GM18868 (cell line): ENCODE measurements around the gene GAB2.
"Not testable (repeated sequence)": the region's sequence is repeated elsewhere in the genome, so short reads cannot be mapped to it uniquely, and the experiment has no call there.

Source experiments
- ATAC-seq: cut with Tn5 transposase; IDR thresholded peaks from one replicate; pipeline ENCODE4 v1.9.1; 2021; ENCODE audit warnings: mild to moderate bottlenecking, moderate library complexity; ENCODE audit not compliant: unreplicated experiment

GAB2 gene

DNA sequence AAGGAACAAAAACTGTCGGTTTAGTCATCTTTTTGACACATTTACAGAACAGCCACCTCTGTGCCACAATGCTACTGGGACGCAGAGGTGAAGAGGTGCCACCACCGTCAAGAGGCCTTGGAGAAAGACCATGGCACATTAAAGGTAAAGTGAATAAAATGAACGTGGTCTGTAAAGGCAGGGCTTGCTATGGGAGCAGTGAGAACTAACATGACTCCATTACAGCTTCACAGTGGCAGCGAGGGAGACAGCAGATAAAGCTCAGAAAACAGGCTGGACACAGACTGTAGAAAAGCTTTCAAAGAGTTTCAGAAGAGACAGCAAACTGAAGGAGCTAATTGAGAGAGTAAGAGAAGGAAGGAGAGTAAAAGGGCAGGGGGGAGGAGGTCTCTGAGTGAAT lies 102.9 kb downstream of the GAB2 start:
- no peak for ATAC-seq

DNA sequence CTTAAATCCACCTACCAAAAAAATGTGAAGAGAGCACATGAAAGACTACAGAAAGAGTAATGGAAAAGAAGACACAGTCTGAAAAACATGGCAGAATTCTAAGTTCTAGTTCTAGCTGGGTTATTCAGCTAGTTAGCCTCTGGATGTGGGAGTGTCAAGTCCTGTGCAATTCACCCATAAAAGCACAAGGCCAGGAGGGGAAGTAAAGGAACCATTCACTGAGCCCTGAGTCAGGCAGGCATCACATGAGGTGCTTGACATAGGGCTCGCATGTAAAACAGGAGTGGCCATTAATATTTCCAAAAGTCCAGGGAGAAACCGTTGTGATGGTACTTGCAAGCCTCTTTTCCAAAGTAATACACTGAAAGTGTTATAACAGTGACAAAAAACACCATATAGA lies 103.7 kb downstream of the GAB2 start:
- ATAC-seq, result no peak

DNA sequence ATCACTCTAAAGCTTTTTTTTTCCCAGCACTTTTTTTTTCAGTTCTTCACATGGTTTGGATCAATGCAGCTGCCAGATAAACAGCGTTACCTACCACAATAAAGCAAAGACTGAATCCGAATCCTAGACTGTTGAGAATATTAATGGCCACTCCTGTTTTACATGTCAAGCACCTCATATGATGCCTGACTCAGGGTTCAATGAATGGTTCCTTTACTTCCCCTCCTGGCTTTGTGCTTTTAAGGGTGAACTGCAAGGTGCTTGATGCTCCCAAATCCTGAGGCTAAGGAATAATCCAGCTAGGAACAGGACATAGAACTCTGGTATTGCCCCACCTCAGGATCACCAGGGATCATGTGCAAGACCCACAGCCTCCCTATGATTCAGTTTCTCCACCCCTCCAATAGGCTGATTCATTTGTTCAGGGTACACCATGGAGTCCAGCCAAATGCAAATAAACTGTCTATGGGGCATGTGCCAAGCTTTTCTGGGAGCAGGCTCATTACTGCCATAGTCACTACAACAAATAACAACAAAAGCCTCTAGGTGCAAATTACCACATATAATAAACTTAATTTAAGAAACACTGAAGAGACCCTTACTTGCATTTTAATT lies 104.3 kb downstream of the GAB2 start:
- no peak for ATAC-seq

DNA sequence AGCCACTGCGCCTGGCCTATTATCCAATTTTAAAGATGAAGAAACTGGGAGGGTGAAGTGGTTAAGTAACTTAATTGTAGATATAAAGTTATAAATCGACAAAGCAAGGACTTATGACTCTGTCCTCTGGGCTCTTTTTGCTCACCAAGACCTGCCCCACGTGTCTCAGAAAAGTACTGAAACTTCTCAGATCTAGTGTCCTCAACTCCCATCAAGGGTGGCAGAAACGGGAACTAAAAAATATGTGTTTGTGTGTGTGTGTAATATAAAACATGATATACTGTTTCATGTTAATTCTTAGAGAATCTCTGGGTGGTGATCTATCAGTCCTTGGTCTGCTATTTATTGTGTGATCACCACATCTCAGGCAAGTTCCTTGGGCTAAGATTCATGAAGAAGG lies 104.9 kb downstream of the GAB2 start:
- peak; percentile 44 for ATAC-seq

DNA sequence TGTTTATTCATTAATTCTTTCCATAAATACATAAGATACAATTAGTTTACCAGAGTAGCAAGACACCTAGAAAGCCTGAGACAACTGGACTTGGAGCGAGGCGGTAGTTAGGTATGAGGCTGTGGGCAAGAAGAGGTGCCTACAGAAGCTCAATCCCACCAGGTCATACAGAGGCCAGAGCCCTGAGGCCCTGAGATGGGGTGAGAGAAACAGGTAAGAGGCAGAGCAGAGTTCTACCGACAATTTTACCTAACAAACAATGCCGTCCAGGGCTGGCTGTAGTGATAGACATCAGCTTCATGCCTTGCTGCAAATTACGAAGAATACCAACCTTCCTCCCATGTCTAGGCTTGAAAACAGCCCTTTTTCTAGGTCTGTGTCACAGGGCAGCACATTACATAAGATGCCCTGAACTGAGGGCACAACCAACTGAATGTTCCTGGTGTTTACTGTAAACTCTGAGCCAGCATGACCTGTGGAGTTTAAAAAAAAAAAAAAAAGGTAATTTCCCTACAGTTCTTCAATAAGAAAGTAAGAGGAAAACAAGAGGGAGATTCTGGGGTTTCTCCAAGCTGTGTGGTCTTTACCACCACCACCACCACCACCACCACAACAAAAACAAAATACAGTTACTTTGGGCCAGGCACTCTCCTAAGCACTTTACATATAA lies 105.8 kb downstream of the GAB2 start:
- ATAC-seq, result no peak

DNA sequence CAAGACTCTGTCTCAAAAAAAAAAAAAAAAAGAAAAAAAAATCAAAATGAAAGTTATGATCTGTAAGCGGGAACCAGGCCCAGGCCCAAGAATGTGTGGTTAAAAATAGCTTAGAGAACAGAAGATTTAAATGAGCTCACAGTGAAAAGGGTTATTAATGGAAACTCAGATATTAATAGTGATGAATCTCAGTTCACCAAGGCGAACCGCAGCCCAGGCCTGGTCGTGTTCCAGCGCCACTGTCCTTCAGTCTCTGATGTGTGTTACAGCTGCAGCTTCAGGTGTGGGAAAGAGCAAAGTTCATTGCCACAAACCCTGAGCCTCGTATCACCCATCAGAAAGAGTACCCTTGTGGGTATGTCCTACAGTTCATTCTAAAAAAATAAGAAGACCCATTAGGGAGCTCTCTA lies 107.1 kb downstream of the GAB2 start:
- peak; percentile 79 for ATAC-seq

DNA sequence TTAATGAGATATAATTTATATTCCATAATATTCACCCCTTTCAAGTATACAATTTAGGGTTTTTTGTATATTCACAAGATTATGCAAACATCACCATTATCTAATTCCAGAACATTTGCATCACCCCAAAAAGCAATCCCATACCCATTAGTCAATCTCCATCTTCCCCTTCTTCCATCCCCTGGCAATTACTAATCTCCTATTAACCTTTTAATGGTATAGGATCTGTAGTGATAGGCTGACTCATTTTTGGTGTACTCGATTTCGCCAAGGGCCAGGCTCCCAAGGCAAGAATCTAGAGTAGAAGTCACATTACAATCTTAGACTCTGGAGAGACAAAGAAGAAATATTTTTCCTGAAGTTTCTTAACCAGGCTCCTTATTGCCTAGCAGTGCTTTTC lies 113.4 kb downstream of the GAB2 start:
- no peak for ATAC-seq

DNA sequence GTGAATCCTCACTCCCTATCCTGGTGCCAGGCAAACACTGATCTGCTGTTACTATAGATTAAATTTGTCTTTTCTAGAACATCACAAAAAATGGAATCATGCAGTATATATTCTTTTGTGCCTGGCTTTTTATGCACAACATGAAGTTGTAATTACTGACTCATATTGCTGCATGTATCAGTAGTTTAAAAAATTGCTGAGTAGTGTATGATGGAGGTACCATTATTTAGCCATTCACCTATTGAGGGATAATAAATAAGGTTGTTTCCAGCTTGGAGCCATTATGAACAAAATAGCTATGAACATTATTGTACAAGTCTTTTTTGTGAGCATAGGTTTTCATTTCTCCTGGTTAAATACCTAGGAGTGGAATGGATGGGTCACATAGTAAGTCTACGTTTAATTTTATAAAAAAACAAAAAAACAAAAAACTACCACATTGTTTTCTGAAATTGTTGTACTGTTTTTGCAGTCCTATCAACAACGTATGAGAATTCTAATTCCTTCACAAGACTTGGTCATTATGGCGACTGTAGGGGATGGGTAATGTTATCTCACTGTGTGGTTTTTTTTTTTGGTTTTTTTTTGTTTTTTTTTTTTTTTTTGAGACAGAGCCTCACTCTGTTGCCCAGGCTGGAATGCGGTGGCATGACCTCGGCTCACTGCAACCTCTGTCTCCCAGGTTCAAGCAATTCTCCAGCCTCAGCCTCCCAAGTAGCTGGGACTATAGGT lies 117.3 kb downstream of the GAB2 start:
- no peak for ATAC-seq

DNA sequence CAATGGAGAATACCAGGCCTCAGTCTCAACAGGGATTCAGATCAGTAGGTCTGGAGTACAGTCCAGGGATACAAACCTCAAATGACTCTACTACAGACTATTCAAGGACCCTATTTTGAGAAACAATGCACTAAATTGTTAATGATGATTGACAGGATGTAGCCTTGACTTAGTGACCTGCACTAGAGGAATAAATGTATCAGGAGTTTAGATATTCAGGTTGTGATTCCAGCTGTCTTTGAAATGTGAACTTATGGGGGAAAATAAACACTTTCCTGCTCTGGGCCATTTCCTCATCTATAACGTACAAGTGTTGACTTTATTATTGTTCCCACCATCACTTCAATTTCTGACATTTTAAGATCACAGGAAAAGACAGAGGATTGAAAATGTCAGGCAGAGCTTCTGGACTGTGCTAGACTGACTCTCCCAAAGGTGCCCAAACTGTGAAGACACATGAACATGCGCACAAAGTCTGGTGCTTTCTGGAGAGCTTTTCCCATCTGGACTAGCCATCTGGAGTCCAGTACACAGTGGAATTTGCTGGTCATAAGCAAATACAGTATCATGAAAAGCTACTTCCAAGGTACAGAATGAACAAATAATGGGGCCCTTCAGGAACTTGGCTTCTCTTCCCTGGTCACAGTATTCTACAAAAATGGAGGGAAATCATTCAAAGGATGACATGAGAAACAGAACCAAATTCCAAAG lies 118.5 kb downstream of the GAB2 start:
- no peak for ATAC-seq

DNA sequence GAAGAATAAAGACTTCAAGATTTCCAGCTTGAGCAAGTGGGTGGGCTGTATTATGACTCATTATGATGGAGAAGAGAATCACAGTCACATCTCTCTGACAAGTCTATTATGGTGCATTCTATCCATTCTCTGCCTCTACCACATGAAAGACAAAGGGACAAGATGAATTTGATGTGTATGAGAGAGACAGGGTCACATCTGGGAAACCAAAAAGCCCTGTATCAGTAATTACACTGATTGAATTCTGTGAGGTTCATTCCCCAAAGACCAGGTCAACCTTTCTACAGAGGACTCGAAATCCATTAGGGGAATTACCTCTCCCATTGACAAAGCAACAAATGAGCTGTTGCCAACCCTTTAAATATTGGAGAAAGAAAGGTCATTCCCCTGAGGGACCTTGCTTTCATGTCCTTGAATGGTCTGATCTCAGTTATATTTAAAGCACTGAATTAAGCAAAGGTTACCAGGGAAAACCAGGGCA lies 119.3 kb downstream of the GAB2 start:
- no peak for ATAC-seq

DNA sequence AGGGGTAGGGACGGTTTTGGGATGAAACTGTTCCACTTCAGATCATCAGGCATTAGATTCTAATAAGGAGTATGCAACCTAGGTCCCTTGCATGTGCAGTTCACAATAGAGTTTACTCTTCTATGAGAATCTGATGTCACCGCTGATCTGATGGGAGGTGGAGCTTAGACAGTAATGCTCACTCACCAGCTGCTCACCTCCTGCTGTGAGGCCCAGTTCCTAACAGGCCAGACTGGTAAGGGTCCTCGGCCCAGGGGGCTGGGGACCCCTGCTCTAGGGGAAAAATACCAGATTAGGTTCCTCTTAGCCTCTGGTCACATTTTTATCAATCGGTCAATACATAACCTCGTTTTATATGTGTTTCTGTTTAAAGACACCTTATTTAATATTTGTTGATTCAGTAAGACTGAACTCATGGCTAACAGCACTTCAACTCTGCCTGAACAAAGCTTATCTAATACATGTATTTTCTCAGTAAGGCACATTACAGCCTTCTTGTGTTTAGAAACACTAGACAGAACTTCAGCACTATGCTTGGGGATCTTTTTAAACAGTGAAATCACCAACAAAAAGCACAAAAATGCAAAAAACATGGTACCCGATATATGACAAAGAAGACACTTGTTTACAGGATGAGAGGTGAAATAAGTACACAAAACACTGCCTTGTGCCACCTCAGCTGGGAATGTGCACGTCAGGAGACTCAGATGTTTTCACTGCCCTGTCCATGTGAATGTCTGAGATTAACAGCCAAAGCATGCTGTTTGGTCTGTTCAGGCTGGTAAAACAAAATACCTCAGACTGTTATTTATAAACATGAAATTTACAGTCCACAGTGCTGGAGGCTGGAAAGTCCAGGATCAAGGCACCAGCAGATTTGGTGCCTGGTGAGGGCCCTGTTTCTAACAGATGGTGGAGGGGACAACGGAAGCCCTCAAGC lies 121.4 kb downstream of the GAB2 start:
- ATAC-seq, result no peak

DNA sequence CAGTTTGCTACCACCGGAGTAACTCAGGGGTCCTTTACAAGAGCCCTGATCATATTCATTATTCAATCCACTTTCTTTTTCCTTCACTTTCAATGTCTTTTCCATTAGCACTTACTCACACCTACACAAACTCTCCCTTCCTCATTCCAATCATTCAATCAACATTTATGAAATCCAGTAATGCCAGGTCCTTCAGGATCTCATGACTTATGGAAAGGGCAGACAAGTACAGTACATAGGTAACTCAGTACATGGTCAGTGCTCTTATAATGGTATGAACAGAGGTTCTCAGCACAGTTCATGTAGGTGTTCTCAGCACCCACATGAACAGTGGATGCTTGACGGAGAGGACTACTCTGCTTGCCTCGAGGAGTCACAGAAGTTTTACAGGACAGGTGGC lies 122.3 kb downstream of the GAB2 start:
- ATAC-seq, result no peak

DNA sequence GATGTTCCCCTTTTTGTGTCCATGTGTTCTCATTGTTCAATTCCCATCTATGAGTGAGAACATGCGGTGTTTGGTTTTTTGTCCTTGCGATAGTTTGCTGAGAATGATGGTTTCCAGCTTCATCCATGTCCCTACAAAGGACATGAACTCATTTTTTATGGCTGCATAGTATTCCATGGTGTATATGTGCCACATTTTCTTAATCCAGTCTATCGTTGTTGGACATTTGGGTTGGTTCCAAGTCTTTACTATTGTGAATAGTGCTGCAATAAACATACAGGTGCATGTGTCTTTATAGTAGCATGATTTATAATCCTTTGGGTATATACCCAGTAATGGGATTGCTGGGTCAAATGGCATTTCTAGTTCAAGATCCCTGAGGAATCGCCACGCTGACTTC lies 123.5 kb downstream of the GAB2 start:
- ATAC-seq, result not testable (repeated sequence)

DNA sequence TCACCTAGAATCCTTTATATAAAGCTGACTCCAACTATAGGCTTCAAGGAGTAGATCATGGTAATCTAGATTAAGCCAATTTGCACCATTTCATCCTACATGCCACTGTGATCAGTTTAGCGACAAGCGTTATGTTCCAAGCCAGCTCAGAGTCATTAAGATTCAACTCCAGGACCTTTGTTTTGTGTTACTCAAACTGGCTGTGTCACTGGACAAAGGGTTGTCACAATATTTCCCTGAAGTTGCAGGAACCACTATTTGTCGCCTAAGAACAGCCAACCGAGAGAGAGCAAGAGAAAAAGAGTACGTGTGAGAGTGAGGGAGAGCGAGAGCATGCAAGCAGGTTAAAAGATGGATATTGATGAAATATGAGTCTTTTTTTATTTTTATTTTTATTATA lies 124.1 kb downstream of the GAB2 start:
- no peak for ATAC-seq

DNA sequence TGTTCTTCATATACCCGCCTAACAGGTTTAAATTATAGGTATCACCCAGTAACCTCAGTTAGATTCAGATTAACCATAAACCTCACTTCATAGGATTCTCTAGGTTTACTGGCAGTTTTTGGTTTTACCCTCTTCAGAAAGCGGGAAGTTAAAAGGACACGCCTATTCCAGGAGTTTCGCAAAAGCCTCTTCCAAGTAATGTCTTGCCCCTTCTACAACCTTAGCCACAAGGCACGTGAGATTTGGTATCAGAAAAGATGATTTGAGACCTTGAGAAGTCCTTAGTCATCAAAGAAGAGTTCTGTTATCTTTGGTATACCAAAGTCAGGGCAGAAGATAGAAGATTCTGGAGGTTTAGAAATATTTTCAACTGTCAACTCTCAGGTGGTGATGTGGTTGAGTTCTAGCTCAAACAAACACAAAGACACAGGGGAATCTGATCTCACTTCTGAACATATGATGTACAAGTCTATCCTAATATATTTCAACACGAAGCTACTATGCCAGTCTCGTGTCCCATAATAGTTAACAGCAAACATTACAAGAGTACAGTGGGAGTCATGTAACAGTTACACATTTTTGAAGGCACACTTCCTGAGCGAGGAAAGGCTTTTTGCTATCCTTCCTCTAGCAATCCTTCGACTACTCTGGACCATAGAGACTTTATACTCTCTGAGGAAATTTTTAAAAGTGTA lies 125.4 kb downstream of the GAB2 start:
- no peak for ATAC-seq

DNA sequence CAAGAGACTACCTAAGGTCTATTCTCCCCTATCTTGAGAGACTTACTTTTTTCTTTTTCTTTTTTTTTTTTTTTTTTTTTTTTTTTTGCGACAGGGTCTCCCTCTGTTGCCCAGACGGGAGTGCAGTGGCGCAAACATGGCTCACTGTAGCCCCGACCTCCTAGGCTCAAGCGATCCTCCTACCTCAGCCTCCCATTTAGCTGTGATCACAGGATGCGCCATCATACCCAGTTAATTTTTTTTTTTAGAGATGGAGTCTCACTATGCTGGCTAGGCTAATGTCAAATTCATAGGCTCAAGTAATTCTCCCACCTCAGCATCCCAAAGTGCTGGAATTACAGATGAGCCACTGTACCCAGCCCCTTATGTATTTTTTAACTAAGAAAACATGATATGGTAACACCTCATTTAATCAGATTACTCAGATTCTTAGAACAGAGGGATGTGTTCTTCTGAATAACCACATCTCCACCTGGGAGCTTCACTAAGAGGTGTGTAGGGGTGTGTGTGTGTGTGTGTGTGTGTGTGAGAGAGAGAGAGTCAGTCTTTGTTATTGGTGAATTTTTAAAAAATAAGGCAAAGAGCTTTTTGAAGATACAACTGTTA lies 126.0 kb downstream of the GAB2 start:
- no peak for ATAC-seq

DNA sequence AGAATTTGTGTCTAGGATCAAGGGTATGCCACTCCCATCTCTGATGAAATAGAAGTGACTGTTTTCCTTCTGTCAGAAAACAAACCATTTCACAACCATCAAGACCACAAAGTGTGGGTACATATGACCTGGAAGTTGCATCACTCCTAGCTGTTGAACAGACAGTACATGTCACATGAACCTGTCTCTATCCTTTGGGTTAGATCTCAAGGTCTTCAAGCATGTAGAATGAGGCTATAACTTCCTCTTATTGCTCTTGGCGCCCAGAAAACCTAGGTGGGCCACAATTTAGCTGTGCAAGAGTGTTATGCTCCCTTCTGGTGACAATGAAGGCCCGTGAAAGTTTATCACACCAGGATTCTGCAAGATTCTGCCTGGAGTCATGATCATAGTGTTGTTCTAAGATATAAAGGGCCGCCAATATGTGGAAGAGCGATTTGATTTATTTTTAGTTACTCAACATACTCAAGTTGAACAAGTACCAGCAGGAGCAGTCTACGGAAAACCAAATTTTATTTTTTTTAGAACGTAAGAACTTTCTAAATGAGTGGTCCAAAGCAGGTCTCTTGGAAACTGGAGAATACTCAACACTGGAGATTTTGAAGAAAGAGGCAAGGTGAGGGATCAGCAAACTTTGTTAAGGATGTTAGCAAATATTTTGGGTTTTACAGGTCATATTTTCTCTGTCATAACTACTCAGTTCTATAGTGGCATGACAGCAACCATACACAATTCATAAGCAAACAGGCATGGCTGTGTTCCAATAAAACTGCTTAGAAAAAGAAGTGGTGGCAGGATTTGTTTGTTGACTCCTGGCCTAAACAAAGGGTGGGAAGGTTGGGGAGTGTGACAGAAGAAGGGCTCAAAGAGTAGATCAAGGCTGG lies 127.1 kb downstream of the GAB2 start:
- ATAC-seq, result no peak

DNA sequence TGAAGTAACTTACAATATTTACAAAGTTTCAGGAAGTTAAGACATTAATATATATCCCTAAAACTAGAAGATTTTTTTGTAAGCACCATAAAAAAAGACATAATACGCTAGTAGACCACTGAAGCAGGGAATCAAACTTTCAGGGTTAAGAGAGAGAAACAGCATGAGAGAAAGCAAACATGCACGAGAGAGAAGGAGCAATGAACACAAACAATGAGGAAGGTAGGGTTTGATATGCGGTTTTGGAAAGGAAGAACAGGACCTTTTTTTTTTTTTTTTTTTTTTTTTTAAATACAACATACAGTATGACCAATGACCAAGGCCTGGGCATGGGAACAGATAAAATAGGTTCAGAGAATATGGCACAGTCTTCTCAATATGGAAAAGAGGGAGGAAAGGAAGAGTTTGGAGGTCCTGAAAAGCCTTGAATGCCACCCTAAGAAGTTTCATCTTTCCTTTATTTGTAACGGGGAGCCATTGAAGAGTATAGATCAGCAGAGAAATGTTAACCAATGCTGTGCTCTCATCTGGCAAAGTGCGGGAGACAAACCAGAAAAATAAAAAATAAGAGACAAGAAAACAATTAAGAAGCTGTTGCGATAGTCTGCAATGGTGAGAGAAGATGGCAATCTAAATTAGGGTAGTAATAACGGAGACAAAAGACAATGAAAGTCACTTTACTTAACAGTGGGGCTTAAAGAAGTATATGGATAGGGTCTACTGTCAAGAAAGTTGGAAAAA lies 127.9 kb downstream of the GAB2 start:
- no peak for ATAC-seq
